SH-SY5Y (cell line): ENCODE measurements around the gene EIF5B.

Source experiments
- GATA2 ChIP-seq: IDR thresholded peaks from 2 replicates; pipeline ENCODE4 v1.6.1; 2011; ENCODE audit warnings: mild to moderate bottlenecking, low read depth, low read length
- GATA3 ChIP-seq: IDR thresholded peaks from 2 replicates; pipeline ENCODE4 v1.6.1; 2011; ENCODE audit warnings: low read depth, mild to moderate bottlenecking, low read length, moderate library complexity

DNA sequence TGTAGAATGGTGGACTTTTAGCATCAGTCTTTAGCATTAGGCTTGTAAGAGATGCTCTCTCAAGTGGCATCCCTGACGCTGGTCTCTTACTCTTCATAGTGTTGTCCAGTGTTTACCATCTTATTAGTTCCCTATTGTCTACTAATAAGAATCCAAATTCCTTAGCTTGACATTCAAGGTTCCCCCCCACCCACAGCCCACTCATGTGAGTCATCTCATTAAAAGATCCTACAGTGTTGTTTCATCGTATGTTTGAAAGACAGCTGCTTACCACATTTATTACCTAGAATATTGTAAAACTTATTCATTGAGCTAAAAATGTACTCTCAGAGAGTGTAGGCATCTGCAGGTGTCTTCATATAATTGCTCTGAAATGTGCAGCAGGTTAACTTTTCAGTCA, 28.5 kb downstream of the EIF5B start:
- TF ChIP-seq GATA2 (no peak), GATA3 (no peak)
